K562 (cell line): Measurements from ENCODE around the gene DHCR7. TPM values are rescaled to one million over a fixed set of nuclear protein-coding genes. Genes with fewer than 3 reads are reported as not detected.
A peak's percentile ranks its signal among the peaks of the same experiment; 100 is the strongest.

ENCODE experiments used
- BHLHE40 ChIP-seq: IDR thresholded peaks from 2 replicates; pipeline ENCODE4 v1.6.1; 2011; ENCODE audit warnings: low read length, improper control_type of control experiment
- BRD4 ChIP-seq: fragments of 200-600 bp; sonication (generic); IDR thresholded peaks from 2 replicates; pipeline ENCODE4 v1.6.1; 2017; ENCODE audit warnings: inconsistent platforms
- C11orf30 ChIP-seq: fragments of 450-650 bp; IDR thresholded peaks from 2 replicates; pipeline ENCODE4 v1.6.1; 2016; ENCODE audit warnings: low read depth, mild to moderate bottlenecking
- CAMTA2 ChIP-seq: fragments of 250-450 bp; sonication (Bioruptor Pico); conservative IDR thresholded peaks from 2 replicates; pipeline ENCODE4 v1.5.1; 2022
- EGR1 ChIP-seq: fragments of 450-650 bp; conservative IDR thresholded peaks from 2 replicates; pipeline ENCODE4 v1.6.1; 2017; ENCODE audit warnings: mild to moderate bottlenecking
- FOXK2 ChIP-seq, 2 experiments: fragments of 450-650 bp; IDR thresholded peaks in 1 of 2; conservative IDR thresholded peaks in 1 of 2; 2 replicates each; pipeline ENCODE4 v1.6.1; 2016; ENCODE audit warnings: low read depth in 2 of 2, mild to moderate bottlenecking in 1 of 2
- HSF4 ChIP-seq: fragments of 250-450 bp; sonication (Bioruptor Pico); IDR thresholded peaks from 2 replicates; pipeline ENCODE4 v2.1.2; 2022; ENCODE audit warnings: mild to moderate bottlenecking, moderate library complexity, borderline replicate concordance
- JUN ChIP-seq, 2 experiments: sonication (generic) in 1 of 2; formaldehyde crosslinking in 1 of 2; IDR thresholded peaks; 2 replicates each; pipeline versions ENCODE4 v1.6.1 to v1.8.0; 2012 to 2022; ENCODE audit warnings: borderline replicate concordance in 2 of 2, mild to moderate bottlenecking in 2 of 2, improper control_type of control experiment in 1 of 2, low read depth in 1 of 2, low read length in 1 of 2, missing genetic modification reagents in 1 of 2
- MAFG ChIP-seq: fragments of 450-650 bp; conservative IDR thresholded peaks from 2 replicates; pipeline ENCODE4 v1.6.1; 2016; ENCODE audit warnings: missing genetic modification characterization, missing compliant biosample characterization
- NCOA2 ChIP-seq, 2 experiments: fragments of 450-650 bp; IDR thresholded peaks; 2 replicates each; pipeline ENCODE4 v1.6.1; 2018; ENCODE audit warnings: mild to moderate bottlenecking in 2 of 2, moderate library complexity in 1 of 2; ENCODE audit not compliant: partially characterized antibody in 2 of 2
- NONO ChIP-seq, 2 experiments: fragments of 200-400 bp in 1 of 2; fragments of 450-650 bp in 1 of 2; formaldehyde crosslinking in 1 of 2; IDR thresholded peaks; 2 replicates each; pipeline ENCODE4 v1.6.1; 2017; ENCODE audit warnings: low read depth in 2 of 2, mild to moderate bottlenecking in 2 of 2, moderate library complexity in 2 of 2, low read length in 1 of 2
- TRIM24 ChIP-seq, 2 experiments: fragments of 450-650 bp; IDR thresholded peaks; 2 replicates each; pipeline ENCODE4 v1.6.1; 2016
- ZBTB17 ChIP-seq: fragments of 450-650 bp; formaldehyde crosslinking; IDR thresholded peaks from 2 replicates; pipeline ENCODE4 v1.4.0; 2020; ENCODE audit warnings: mild to moderate bottlenecking
- ZNF316 ChIP-seq: fragments of 450-650 bp; IDR thresholded peaks from 2 replicates; pipeline ENCODE4 v1.6.1; 2016
- ZNF696 ChIP-seq: fragments of 250-450 bp; sonication (Bioruptor Pico); conservative IDR thresholded peaks from 2 replicates; pipeline ENCODE4 v1.4.0; 2020; ENCODE audit warnings: mild to moderate bottlenecking, moderate library complexity
- ZSCAN32 ChIP-seq: fragments of 450-650 bp; formaldehyde crosslinking; IDR thresholded peaks from 2 replicates; pipeline ENCODE4 v1.4.0; 2020; ENCODE audit warnings: mild to moderate bottlenecking, moderate library complexity
- ZZZ3 ChIP-seq: fragments of 450-650 bp; IDR thresholded peaks from 2 replicates; pipeline ENCODE4 v1.6.1; 2016; ENCODE audit warnings: antibody characterized with exemption, mild to moderate bottlenecking, moderate library complexity
- polyA plus RNA-seq, 8 experiments: library from polyadenylated mRNA; depleted of rRNA in 4 of 8; stranded (reverse) in 5 of 8; unstranded in 3 of 8; fragments of >200 nt; fragmentation: Nextera tagmentation in 2 of 8; fragmentation: Illumina TruSeq in 1 of 8; extraction: Ambion mirVana in 2 of 8; extraction: Trizol in 1 of 8; gene quantifications; 2 replicates each; pipeline versions ENCODE4 v1.2.1 to v1.2.3, GENCODE V29; 2011 to 2014; ENCODE audit warnings: inconsistent platforms in 1 of 8, missing spikeins in 1 of 8
- total RNA-seq, 7 experiments: library from RNA; depleted of rRNA in 6 of 7; stranded (reverse); fragments of >200 nt in 6 of 7; fragmentation: Illumina TruSeq in 2 of 7; extraction: Trizol in 2 of 7; gene quantifications; 2 replicates each; pipeline versions ENCODE4 v1.2.1 to v1.2.3, GENCODE V29; 2011 to 2021; ENCODE audit warnings: low replicate concordance in 1 of 7
- TF ChIP-seq, protein P1 (sequence below): IDR thresholded peaks from 3 replicates; pipeline ENCODE4 v1.6.1; 2011; ENCODE audit warnings: borderline replicate concordance, mild to moderate bottlenecking, moderate library complexity; ENCODE audit not compliant: insufficient read length; ENCODE audit errors: extremely low read depth
- TF ChIP-seq, protein P2 (sequence below), 2 experiments: fragments of 450-650 bp; conservative IDR thresholded peaks; 2 replicates each; pipeline ENCODE4 v1.6.1; 2017; ENCODE audit warnings: mild to moderate bottlenecking in 2 of 2, moderate library complexity in 2 of 2
- TF ChIP-seq, protein P3 (sequence below): fragments of 450-650 bp; IDR thresholded peaks from 2 replicates; pipeline ENCODE4 v1.6.1; 2018; ENCODE audit not compliant: partially characterized antibody

DHCR7 gene
- total and polyA plus RNA-seq, 9 of the 15 experiments (the other 6 are each of a cell fraction or from before 2014, with no cell fraction given): 8.4 to 192 (median 82.4) TPM

DNA sequence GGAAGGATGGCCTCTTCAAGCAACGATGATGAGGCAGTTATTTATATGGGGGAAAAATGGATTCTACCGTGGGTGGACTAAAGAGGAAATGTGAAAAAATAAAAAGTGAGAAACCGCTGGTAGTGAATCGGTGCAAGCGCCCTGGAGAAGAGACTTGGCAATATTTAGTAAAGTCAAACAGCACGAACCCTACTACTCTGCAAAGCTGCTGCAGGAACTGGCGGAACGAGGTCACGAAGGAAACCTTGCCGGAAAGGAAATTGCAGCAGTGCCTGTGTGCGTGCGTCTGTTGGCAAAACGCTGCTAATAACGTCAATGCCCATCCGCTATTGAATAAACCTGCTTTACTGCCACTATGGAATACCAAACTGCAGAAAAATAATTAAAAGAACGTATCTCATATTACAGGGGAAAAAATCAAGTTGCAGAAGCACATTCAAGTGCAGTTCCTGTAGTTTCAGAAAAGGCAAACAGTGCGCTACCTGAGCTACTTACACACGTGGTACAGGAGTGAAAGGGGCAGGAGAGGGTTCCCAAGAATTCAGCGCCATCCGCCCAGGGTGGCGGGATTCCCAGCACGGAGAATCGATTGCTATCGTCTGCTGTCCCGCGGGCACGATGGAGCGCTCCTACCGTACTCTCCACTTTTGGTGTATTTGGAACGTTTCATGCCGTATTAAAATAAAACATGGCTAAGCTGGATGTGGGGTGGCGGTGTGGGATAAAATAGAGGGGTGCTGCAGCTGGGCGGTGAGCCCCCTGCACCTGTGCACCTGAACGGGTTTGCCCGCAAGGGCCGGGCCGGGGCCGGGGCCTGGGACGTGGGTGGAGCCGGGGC lies 4.2 kb upstream of the DHCR7 start (continued):
- TF ChIP-seq, protein P1, sequence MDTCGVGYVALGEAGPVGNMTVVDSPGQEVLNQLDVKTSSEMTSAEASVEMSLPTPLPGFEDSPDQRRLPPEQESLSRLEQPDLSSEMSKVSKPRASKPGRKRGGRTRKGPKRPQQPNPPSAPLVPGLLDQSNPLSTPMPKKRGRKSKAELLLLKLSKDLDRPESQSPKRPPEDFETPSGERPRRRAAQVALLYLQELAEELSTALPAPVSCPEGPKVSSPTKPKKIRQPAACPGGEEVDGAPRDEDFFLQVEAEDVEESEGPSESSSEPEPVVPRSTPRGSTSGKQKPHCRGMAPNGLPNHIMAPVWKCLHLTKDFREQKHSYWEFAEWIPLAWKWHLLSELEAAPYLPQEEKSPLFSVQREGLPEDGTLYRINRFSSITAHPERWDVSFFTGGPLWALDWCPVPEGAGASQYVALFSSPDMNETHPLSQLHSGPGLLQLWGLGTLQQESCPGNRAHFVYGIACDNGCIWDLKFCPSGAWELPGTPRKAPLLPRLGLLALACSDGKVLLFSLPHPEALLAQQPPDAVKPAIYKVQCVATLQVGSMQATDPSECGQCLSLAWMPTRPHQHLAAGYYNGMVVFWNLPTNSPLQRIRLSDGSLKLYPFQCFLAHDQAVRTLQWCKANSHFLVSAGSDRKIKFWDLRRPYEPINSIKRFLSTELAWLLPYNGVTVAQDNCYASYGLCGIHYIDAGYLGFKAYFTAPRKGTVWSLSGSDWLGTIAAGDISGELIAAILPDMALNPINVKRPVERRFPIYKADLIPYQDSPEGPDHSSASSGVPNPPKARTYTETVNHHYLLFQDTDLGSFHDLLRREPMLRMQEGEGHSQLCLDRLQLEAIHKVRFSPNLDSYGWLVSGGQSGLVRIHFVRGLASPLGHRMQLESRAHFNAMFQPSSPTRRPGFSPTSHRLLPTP: no peak
- TF ChIP-seq ZBTB17 (CRISPR knock-in tag) (peak; percentile 72), NONO (IDR thresholded peaks at IDR 0.05; ENCODE audit: low read depth in 2 of 2, low read length in 1 of 2) (no peak), BRD4 (no peak), CAMTA2 (no peak), FOXK2 (conservative IDR thresholded peaks at IDR 0.05 in 1 of 2, IDR thresholded peaks at IDR 0.05 in 1 of 2; ENCODE audit: low read depth in 2 of 2) (no peak), ZNF316 (peak; percentile 64; the same call in 1 of the 2 replicates), MAFG (tag) (peak; percentile 54), HSF4 (no peak), C11orf30 (peak; percentile 68), TRIM24 (IDR thresholded peaks at IDR 0.05) (no peak), ZNF696 (CRISPR knock-in tag) (no peak), ZSCAN32 (CRISPR knock-in tag) (no peak), ZZZ3 (no peak), NCOA2 (IDR thresholded peaks at IDR 0.05; ENCODE audit: partially characterized antibody in 2 of 2) (no peak), JUN (IDR thresholded peaks at IDR 0.05; ENCODE audit: borderline replicate concordance, low read depth, low read length) (no peak), JUN (CRISPR knock-in tag; IDR thresholded peaks at IDR 0.05; ENCODE audit: borderline replicate concordance) (no peak), EGR1 (peak; percentile 73; the same call in 1 of the 2 replicates), BHLHE40 (0 out of 2 replicates have a peak, but pooled peaks have one; percentile 7)
- TF ChIP-seq, protein P2, sequence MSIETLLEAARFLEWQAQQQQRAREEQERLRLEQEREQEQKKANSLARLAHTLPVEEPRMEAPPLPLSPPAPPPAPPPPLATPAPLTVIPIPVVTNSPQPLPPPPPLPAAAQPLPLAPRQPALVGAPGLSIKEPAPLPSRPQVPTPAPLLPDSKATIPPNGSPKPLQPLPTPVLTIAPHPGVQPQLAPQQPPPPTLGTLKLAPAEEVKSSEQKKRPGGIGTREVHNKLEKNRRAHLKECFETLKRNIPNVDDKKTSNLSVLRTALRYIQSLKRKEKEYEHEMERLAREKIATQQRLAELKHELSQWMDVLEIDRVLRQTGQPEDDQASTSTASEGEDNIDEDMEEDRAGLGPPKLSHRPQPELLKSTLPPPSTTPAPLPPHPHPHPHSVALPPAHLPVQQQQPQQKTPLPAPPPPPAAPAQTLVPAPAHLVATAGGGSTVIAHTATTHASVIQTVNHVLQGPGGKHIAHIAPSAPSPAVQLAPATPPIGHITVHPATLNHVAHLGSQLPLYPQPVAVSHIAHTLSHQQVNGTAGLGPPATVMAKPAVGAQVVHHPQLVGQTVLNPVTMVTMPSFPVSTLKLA (conservative IDR thresholded peaks at IDR 0.05): 0 out of 4 replicates have a peak, but pooled peaks of 1 of the 2 experiments have one; percentile 11
- TF ChIP-seq, protein P3, sequence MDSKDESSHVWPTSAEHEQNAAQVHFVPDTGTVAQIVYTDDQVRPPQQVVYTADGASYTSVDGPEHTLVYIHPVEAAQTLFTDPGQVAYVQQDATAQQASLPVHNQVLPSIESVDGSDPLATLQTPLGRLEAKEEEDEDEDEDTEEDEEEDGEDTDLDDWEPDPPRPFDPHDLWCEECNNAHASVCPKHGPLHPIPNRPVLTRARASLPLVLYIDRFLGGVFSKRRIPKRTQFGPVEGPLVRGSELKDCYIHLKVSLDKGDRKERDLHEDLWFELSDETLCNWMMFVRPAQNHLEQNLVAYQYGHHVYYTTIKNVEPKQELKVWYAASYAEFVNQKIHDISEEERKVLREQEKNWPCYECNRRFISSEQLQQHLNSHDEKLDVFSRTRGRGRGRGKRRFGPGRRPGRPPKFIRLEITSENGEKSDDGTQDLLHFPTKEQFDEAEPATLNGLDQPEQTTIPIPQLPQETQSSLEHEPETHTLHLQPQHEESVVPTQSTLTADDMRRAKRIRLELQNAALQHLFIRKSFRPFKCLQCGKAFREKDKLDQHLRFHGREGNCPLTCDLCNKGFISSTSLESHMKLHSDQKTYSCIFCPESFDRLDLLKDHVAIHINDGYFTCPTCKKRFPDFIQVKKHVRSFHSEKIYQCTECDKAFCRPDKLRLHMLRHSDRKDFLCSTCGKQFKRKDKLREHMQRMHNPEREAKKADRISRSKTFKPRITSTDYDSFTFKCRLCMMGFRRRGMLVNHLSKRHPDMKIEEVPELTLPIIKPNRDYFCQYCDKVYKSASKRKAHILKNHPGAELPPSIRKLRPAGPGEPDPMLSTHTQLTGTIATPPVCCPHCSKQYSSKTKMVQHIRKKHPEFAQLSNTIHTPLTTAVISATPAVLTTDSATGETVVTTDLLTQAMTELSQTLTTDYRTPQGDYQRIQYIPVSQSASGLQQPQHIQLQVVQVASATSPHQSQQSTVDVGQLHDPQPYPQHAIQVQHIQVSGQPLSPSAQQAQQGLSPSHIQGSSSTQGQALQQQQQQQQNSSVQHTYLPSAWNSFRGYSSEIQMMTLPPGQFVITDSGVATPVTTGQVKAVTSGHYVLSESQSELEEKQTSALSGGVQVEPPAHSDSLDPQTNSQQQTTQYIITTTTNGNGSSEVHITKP: peak; percentile 23
